GM20000 (cell line): ENCODE results near the gene FAM234A.

Source experiments
- DNase-seq: peaks from one replicate; pipeline ENCODE4 v3.0.0; 2012; ENCODE audit warnings: low spot score
- TF ChIP-seq, protein P1 (sequence below): IDR thresholded peaks from 2 replicates; pipeline ENCODE4 v1.5.1; 2012; ENCODE audit warnings: mild to moderate bottlenecking, control low read depth; ENCODE audit errors: extremely low read depth, missing control alignments

The FAM234A gene

DNA sequence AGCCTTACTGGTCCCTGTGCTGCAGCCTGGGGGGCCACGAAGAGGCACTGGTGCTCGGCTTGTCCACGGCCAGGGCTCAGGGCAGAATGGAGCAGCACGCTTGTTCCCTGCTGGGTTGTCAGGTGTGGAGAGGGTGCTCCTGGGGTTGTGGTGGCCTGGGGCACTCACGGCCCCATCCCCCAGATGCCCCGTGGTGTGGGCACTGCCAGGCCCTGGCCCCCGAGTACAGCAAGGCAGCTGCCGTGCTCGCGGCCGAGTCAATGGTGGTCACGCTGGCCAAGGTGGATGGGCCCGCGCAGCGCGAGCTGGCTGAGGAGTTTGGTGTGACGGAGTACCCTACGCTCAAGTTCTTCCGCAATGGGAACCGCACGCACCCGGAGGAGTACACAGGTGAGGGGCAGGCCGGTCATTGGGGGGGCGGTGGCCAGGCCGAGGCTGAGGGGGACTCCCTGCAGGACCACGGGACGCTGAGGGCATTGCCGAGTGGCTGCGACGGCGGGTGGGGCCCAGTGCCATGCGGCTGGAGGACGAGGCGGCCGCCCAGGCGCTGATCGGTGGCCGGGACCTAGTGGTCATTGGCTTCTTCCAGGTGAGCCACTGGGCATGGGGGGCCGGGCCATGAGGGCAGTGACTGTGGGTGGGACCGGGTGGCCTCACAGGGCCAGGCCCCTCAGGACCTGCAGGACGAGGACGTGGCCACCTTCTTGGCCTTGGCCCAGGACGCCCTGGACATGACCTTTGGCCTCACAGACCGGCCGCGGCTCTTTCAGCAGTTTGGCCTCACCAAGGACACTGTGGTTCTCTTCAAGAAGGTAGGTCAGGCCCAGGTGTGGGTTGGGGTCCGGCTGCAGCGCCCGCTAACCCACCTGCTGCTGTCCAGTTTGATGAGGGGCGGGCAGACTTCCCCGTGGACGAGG, 49.8 kb downstream of the FAM234A start:
- DNase-seq, result no peak
- TF ChIP-seq, protein P1, sequence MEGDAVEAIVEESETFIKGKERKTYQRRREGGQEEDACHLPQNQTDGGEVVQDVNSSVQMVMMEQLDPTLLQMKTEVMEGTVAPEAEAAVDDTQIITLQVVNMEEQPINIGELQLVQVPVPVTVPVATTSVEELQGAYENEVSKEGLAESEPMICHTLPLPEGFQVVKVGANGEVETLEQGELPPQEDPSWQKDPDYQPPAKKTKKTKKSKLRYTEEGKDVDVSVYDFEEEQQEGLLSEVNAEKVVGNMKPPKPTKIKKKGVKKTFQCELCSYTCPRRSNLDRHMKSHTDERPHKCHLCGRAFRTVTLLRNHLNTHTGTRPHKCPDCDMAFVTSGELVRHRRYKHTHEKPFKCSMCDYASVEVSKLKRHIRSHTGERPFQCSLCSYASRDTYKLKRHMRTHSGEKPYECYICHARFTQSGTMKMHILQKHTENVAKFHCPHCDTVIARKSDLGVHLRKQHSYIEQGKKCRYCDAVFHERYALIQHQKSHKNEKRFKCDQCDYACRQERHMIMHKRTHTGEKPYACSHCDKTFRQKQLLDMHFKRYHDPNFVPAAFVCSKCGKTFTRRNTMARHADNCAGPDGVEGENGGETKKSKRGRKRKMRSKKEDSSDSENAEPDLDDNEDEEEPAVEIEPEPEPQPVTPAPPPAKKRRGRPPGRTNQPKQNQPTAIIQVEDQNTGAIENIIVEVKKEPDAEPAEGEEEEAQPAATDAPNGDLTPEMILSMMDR, result no peak

DNA sequence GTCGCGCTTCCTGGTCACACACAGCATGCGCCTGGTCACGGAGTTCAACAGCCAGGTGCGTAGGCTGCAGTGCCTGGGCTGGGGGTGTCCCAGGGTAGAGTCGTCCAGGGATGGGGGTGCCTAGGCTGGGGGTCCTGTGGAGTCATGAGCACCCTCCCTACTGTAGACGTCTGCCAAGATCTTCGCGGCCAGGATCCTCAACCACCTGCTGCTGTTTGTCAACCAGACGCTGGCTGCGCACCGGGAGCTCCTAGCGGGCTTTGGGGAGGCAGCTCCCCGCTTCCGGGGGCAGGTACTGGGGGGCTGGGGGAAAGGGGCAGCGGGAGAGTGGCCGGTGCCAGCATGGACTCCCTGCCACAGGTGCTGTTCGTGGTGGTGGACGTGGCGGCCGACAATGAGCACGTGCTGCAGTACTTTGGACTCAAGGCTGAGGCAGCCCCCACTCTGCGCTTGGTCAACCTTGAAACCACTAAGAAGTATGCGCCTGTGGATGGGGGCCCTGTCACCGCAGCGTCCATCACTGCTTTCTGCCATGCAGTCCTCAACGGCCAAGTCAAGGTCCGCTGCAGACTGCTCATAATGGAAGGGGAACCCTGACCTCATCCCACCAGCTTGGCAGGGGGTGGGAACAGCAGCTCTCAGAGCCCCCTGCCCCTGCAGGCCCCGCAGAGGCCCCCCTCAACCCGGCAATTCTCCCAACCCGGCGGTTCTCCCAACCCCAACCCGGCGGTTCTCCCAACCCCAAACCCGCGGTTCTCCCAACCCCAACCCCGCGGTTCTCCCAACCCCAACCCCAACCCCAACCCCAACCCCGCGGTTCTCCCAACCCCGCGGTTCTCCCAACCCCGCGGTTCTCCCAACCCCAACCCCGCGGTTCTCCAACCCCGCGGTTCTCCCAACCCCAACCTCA, 50.8 kb downstream of the FAM234A start:
- DNase-seq, result peak; percentile 74
- TF ChIP-seq, protein P1, result no peak

DNA sequence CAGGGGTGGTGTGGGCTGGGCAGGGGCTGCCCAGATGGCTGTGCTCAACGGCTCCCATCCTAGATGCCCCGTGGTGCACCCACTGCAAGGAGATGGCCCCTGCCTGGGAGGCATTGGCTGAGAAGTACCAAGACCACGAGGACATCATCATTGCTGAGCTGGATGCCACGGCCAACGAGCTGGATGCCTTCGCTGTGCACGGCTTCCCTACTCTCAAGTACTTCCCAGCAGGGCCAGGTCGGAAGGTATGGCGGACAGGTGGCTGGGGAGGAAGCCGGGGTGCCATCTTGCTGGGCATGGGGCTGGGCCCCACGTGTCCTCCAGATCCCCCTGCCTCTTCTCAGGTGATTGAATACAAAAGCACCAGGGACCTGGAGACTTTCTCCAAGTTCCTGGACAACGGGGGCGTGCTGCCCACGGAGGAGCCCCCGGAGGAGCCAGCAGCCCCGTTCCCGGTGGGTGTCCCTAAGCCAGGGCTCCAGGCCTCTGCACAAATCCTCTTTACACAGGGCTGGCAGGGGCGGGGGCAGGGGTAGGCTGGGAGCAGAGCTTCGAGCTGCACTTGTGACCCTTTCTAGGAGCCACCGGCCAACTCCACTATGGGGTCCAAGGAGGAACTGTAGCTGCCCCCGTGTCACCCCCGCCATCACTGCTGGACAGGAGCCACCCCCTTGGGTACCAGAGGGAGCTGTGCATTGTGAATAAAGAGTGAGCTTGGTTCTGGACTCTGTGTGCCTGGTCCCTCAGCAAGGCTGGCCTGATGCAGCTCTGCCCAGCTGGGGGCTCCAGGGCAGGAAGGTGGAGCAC, 52.1 kb downstream of the FAM234A start:
- DNase-seq, result no peak
- TF ChIP-seq, protein P1, result no peak

DNA sequence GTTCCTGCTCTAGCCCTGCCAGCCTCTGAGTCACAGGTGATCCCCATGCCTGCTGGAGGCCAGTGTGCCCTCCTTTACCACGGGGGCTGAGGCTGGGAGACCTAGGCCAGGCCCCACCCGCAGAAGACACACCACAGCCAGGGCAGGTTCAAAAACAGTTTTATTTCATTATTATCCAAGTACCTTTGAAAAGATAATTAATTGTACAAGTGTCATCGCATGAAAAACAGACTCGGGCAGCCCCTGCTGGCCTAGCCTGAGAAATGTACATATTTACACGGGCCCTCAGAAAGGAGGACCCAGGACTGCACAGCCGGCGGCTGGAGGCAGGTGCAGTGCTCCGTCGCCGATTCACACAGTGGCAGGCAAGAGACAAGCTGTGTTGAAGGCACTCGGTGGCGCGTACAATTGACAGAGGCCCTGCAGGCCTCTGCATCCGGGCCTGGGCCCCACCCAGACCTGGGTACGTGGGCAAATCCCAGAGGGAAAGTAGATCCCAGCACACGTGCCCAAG, 52.7 kb downstream of the FAM234A start:
- DNase-seq, result no peak
- TF ChIP-seq, protein P1, result no peak

DNA sequence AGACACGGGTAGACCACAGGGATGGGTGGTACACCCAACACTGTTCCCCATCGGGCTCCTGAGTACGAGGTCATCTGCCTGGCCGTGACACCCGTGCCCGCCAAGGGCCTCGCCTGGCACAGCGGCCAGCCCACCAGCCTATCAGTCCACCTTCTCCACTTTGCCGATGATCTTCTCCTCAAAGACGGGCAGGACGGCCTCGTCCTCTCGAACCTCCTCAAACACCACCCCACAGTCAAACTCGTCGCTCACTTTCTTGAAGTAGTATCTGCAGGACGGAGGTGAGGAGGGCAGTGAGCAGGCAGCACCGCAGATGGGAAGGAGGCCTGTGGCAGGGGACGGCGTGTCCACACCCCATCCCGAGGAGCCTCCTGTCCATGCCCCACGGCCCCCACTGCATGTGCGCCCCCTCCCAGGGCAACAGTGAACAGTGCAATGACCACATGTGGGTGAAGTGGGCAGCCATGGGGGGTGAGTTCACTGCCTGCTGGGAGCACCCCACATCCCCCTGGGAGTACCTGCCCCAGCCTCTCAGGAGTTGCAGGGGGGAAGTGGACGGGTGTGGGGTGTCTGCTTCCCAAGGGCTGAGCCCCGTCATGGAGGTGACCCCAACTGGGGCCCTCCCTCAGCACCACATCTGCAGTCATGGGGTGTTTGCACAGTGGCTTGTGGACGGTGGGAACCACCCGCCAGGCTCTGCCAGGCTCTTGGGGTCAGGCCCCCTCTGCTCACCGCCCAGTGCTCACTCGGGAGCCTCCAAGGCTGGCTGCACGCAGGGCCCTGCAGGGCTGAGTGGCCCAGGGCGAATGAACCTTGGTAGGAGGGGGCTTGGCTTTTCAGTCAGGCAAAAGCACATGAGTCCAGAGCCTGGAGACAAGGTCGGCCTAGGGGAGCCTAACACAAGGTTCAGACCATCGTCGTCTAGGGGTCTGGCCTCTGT, 53.6 kb downstream of the FAM234A start:
- DNase-seq, result no peak

More for the DNA sequence above, 53.6 kb downstream of the FAM234A start:
- TF ChIP-seq, protein P1, result no peak
